Epithelial cell of esophagus (primary cell): ENCODE data around the gene POLR3G.

Experiments used
- DNase-seq: peaks from one replicate; pipeline ENCODE4 v3.0.0; 2010; ENCODE audit warnings: low read depth
- H3K4me3 ChIP-seq: 2 replicates; pipeline ENCODE4 v1.5.1; 2011; ENCODE audit warnings: mild to moderate bottlenecking, low read length, control low read depth
- TF ChIP-seq, protein P1 (sequence below): IDR thresholded peaks from 2 replicates; pipeline ENCODE4 v1.5.1; 2011; ENCODE audit warnings: low read depth, mild to moderate bottlenecking, low read length, control low read depth, inconsistent platforms; ENCODE audit not compliant: insufficient read depth; ENCODE audit errors: missing control alignments

Gene POLR3G

GRCh38 chr5:90528601-90529193, 54.0 kb downstream of the POLR3G start:
- TF ChIP-seq, protein P1, sequence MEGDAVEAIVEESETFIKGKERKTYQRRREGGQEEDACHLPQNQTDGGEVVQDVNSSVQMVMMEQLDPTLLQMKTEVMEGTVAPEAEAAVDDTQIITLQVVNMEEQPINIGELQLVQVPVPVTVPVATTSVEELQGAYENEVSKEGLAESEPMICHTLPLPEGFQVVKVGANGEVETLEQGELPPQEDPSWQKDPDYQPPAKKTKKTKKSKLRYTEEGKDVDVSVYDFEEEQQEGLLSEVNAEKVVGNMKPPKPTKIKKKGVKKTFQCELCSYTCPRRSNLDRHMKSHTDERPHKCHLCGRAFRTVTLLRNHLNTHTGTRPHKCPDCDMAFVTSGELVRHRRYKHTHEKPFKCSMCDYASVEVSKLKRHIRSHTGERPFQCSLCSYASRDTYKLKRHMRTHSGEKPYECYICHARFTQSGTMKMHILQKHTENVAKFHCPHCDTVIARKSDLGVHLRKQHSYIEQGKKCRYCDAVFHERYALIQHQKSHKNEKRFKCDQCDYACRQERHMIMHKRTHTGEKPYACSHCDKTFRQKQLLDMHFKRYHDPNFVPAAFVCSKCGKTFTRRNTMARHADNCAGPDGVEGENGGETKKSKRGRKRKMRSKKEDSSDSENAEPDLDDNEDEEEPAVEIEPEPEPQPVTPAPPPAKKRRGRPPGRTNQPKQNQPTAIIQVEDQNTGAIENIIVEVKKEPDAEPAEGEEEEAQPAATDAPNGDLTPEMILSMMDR: no peak
- peak; percentile 23 for DNase-seq
- H3K4me3 ChIP-seq: peak overlapping the region; percentile 96

DNA sequence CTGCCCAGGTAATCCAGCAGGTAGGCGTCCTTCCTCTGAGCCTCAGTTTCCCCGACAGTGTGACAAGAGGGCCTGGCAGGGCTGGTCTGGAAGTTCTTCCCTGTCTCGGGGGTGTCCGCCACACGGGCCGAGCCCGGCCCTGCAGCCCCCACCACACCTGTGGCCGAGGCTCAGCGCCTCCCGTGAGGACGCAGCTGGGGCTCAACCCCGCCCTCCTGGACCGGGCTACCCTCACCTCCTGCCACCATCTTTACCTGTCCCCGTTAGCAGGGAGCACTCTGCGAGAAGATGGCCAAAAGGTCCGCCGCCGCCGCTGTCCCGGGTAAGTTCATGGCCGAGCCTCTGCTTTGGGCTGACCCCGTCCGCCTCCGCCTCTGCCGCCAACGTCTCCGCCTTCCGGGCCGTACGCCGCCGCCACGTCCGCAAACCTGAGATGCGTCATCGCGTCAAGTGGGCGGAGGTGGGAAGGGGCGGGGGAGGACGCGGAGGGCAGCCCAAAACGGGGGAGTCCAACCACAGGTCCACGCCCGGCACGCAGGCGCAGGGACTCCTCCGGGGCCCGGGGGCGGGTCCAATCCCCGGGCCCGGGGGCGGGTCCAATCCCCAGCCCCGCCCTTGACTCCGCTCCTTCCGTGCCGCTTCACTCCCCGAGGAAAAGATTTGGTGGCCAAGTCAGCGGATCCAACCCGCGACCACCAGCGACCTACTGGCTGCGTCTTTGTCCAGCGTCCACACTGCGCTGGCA, 54.7 kb downstream of the POLR3G start, which contains the start of gene LYSMD3:
Gene LYSMD3, minus strand, starts transcription at position 391 of the 745 bp plus-strand sequence. CDS start 4,295 bp downstream, outside the sequence.
- peak; percentile 98 for DNase-seq
- TF ChIP-seq, protein P1: no peak
- peak within 1 kb of the TSS; percentile 96 for H3K4me3 ChIP-seq

GRCh38 chr5:90529939-90530677, 55.4 kb downstream of the POLR3G start:
- peak overlapping the region; percentile 96 for H3K4me3 ChIP-seq
- peak; percentile 83 for DNase-seq

DNA sequence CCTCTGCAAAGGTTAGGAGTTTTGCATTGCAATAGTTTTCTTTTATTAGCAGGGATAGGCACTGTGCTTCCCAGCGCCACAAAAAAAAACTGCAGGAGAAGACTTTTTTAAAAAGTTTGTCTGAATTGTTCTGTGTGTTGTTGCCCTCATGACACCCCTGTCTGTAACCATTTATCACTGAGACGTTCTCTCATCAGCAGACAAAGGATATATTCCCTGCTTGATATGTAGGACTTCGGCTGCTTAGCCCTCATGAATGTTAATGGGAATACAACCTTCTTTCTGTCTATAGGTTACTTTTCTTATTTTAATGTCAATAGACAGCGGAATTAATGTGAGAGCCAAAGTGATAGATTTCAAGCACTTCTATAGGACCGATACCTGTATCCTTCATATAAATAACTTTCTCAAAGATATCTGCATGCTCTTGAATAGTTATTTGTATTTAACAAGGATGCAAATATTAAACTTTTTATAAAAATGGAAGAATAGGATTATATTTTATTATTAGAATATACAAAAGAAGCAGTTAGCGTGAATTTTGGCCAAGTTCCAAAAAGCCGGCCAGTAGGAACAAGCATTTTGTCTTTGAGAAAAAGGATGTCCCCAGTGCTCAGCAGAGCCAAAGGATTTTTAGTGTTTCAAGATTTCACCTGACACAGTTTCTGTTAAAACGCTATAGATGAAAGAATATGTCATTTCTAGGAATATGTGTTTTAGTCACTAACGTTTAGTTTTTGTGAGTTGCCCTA, 56.2 kb downstream of the POLR3G start:
- TF ChIP-seq, protein P1: no peak
- no peak overlapping the region for H3K4me3 ChIP-seq
- no peak for DNase-seq

More at GRCh38 chr5:90529939-90530677, 55.4 kb downstream of the POLR3G start:
- TF ChIP-seq, protein P1: peak; percentile 80

- no peak overlapping the region for H3K4me3 ChIP-seq
- DNase-seq: no peak
- TF ChIP-seq, protein P1: no peak
Measured at GRCh38 chr5:90533794-90534193, 59.1 kb downstream of the POLR3G start.

- DNase-seq: no peak
- TF ChIP-seq, protein P1: no peak
- no peak overlapping the region for H3K4me3 ChIP-seq
Measured at GRCh38 chr5:90534922-90535321, 60.3 kb downstream of the POLR3G start.
